Stimulated activated CD8-positive, alpha-beta memory T cell treated with anti-CD3 and anti-CD28 coated beads, Interleukin-4, amount 100 ng/mL, for 1 hour (primary cell): ENCODE data around the gene AP4E1.
"Not testable (repeated sequence)": the region's sequence is repeated elsewhere in the genome, so short reads cannot be mapped to it uniquely, and the experiment has no call there.

Source experiments
- DNase-seq, 2 donors: peaks; one replicate each; pipeline ENCODE4 v3.0.0-alpha.2; 2020; ENCODE audit warnings: low read depth in 2 of 2, low spot score in 1 of 2

AP4E1 gene

GRCh38 chr15:50888054-50888453, 20.4 kb upstream of the AP4E1 start:
- no peak for DNase-seq

- DNase-seq, result no peak
These were observed 18.9 kb upstream of the AP4E1 start for GRCh38 chr15:50889589-50889988.

GRCh38 chr15:50890751-50891150, 17.7 kb upstream of the AP4E1 start:
- no peak for DNase-seq

GRCh38 chr15:50891159-50891558, 17.3 kb upstream of the AP4E1 start:
- DNase-seq, result no peak

GRCh38 chr15:50893976-50894375, 14.5 kb upstream of the AP4E1 start:
- no peak for DNase-seq

- not testable (repeated sequence) for DNase-seq
These were observed 7.1 kb upstream of the AP4E1 start for GRCh38 chr15:50901390-50901789.

- DNase-seq, result no peak
These were observed 4.3 kb upstream of the AP4E1 start for GRCh38 chr15:50904211-50904610.

GRCh38 chr15:50905055-50905454, 3.4 kb upstream of the AP4E1 start:
- no peak for DNase-seq

- DNase-seq, result peak; percentile 32 to 51
These were observed 1.4 kb upstream of the AP4E1 start for GRCh38 chr15:50906954-50907600.

- peak; percentile 9 to 23 for DNase-seq
These were observed 778 bp upstream of the AP4E1 start for GRCh38 chr15:50907601-50908208.

- no peak for DNase-seq
These were observed 481 bp downstream of the AP4E1 start for GRCh38 chr15:50909010-50909317.

- not testable (repeated sequence) for DNase-seq
These were observed 1.9 kb downstream of the AP4E1 start for GRCh38 chr15:50910426-50910795.

GRCh38 chr15:50911001-50911400, 2.5 kb downstream of the AP4E1 start:
- DNase-seq, result no peak

- no peak for DNase-seq
These were observed 3.1 kb downstream of the AP4E1 start for GRCh38 chr15:50911621-50912020.

- no peak for DNase-seq
These were observed 7.9 kb downstream of the AP4E1 start for GRCh38 chr15:50916400-50916799.

- not testable (repeated sequence) for DNase-seq
These were observed 10.9 kb downstream of the AP4E1 start for GRCh38 chr15:50919359-50919758.

- no peak for DNase-seq
These were observed 16.8 kb downstream of the AP4E1 start for GRCh38 chr15:50925281-50925680.

GRCh38 chr15:50929062-50929461, 20.6 kb downstream of the AP4E1 start:
- no peak for DNase-seq

GRCh38 chr15:50930792-50931191, 22.3 kb downstream of the AP4E1 start:
- no peak for DNase-seq

GRCh38 chr15:50933341-50933740, 24.9 kb downstream of the AP4E1 start:
- no peak for DNase-seq

- DNase-seq, result no peak
These were observed 30.0 kb downstream of the AP4E1 start for GRCh38 chr15:50938525-50938924.

GRCh38 chr15:50939911-50940310, 31.4 kb downstream of the AP4E1 start:
- DNase-seq, result no peak

- DNase-seq, result no peak
These were observed 32.0 kb downstream of the AP4E1 start for GRCh38 chr15:50940506-50940905.
